GM23248 (cell line): ENCODE results near the gene ALKBH3.

Experiments used
- EZH2 ChIP-seq: fragments of 200-600 bp; sonication (generic); IDR thresholded peaks from 2 replicates; pipeline ENCODE4 v1.6.1; 2018; ENCODE audit warnings: antibody characterized with exemption, mild to moderate bottlenecking; ENCODE audit not compliant: insufficient read depth, poor library complexity, severe bottlenecking
- EZH2phosphoT487 ChIP-seq: fragments of 200-600 bp; sonication (generic); IDR thresholded peaks from 2 replicates; pipeline ENCODE4 v1.6.1; 2018; ENCODE audit warnings: antibody characterized with exemption, moderate library complexity, mild to moderate bottlenecking, low read depth; ENCODE audit not compliant: insufficient read depth

GRCh38 chr11:43856993-43857392 lies 23.6 kb upstream of the ALKBH3 start:
- TF ChIP-seq EZH2 (no peak), EZH2phosphoT487 (no peak)
